IMR-90 (cell line): ENCODE data around the gene SREK1. TPM values are rescaled to one million over a fixed set of nuclear protein-coding genes. Genes with fewer than 3 reads are reported as not detected.

Source experiments
- ATAC-seq: fragments of 200-7000 bp; cut with Tn5 transposase; 2 replicates; pipeline ENCODE4 v1.9.1; 2020; ENCODE audit warnings: low read depth, mild to moderate bottlenecking, moderate library complexity
- BruUV-seq: library from RNA; stranded (reverse); fragments of 400-500 nt; replicated peaks from 2 replicates; lab custom pipeline; 2021; lab: Mats Ljungman, UMichigan
- CTCF ChIA-PET: fragments of 300-600 bp; formaldehyde crosslinking; extraction: SDS; loops from one replicate; lab custom pipeline; 2021; ENCODE audit warnings: antibody characterized with exemption; lab: Yijun Ruan, JAX
- POLR2A ChIA-PET: fragments of 300-600 bp; sonication (Branson Sonifier 250); formaldehyde crosslinking; loops from one replicate; lab custom pipeline; 2022; ENCODE audit warnings: antibody characterized with exemption; ENCODE audit not compliant: unreplicated experiment; lab: Charles Lee
- DNase-seq: peaks from one replicate; pipeline ENCODE4 v3.0.0; 2013
- H2AFZ ChIP-seq: replicated peaks from 2 replicates; pipeline ENCODE3; 2013; ENCODE audit warnings: low read length, mild to moderate bottlenecking; ENCODE audit not compliant: poor library complexity
- H2AK5ac ChIP-seq: 2 replicates; pipeline ENCODE4 v1.6.1; 2013; ENCODE audit warnings: low read depth, low read length, inconsistent platforms
- H2AK9ac ChIP-seq: replicated peaks from 2 replicates; pipeline ENCODE3; 2013; ENCODE audit warnings: mild to moderate bottlenecking, low read depth, low read length, moderate library complexity; ENCODE audit not compliant: poor library complexity
- H2BK120ac ChIP-seq: 2 replicates; pipeline ENCODE4 v1.6.1; 2013; ENCODE audit warnings: low read depth, low read length, inconsistent platforms
- H2BK15ac ChIP-seq: 3 replicates; pipeline ENCODE4 v1.6.1; 2013; ENCODE audit warnings: low read depth, low read length, inconsistent platforms
- H2BK20ac ChIP-seq: 2 replicates; pipeline ENCODE4 v1.6.1; 2013; ENCODE audit warnings: low read depth, mild to moderate bottlenecking, inconsistent platforms, low read length, moderate library complexity
- H2BK5ac ChIP-seq: 2 replicates; pipeline ENCODE4 v1.6.1; 2013; ENCODE audit warnings: mild to moderate bottlenecking, low read depth, low read length, inconsistent platforms; ENCODE audit not compliant: poor library complexity, severe bottlenecking
- H3K14ac ChIP-seq: replicated peaks from 2 replicates; pipeline ENCODE4 v1.6.1; 2013; ENCODE audit warnings: low read depth, low read length, inconsistent platforms
- H3K18ac ChIP-seq: 2 replicates; pipeline ENCODE4 v1.6.1; 2013; ENCODE audit warnings: low read depth, low read length, control low read depth
- H3K23ac ChIP-seq: 2 replicates; pipeline ENCODE4 v1.6.1; 2013; ENCODE audit warnings: low read depth, low read length, inconsistent platforms
- H3K27ac ChIP-seq: 2 replicates; pipeline ENCODE4 v1.5.1; 2013; ENCODE audit warnings: mild to moderate bottlenecking, control low read depth, low read length; ENCODE audit not compliant: insufficient read depth
- H3K27me3 ChIP-seq: 2 replicates; pipeline ENCODE4 v1.6.1; 2013; ENCODE audit warnings: low read length; ENCODE audit not compliant: control insufficient read depth, insufficient read depth
- H3K36me3 ChIP-seq: 2 replicates; pipeline ENCODE4 v1.6.1; 2013; ENCODE audit warnings: low read length, mixed read lengths; ENCODE audit not compliant: control insufficient read depth, insufficient read depth
- H3K4ac ChIP-seq: 2 replicates; pipeline ENCODE4 v1.6.1; 2013; ENCODE audit warnings: low read depth, low read length, inconsistent platforms
- H3K4me1 ChIP-seq: 2 replicates; pipeline ENCODE4 v1.6.1; 2013; ENCODE audit warnings: low read length, mixed read lengths; ENCODE audit not compliant: control insufficient read depth, insufficient read depth
- H3K4me2 ChIP-seq: 2 replicates; pipeline ENCODE4 v1.6.1; 2013; ENCODE audit warnings: low read depth, mild to moderate bottlenecking, control low read depth, low read length, moderate library complexity
- H3K4me3 ChIP-seq: 2 replicates; pipeline ENCODE4 v1.5.1; 2013; ENCODE audit warnings: low read depth, mild to moderate bottlenecking, control low read depth, low read length, moderate library complexity; ENCODE audit not compliant: insufficient read depth
- H3K56ac ChIP-seq: 2 replicates; pipeline ENCODE4 v1.6.1; 2013; ENCODE audit warnings: low read length, inconsistent platforms; ENCODE audit not compliant: insufficient read depth; ENCODE audit errors: extremely low read depth
- H3K79me1 ChIP-seq, 2 experiments: 2 replicates each; pipeline ENCODE4 v1.6.1; 2013; ENCODE audit warnings: low read length in 2 of 2, inconsistent platforms in 1 of 2, low read depth in 1 of 2
- H3K9ac ChIP-seq: 2 replicates; pipeline ENCODE4 v1.6.1; 2013; ENCODE audit warnings: low read depth, low read length, control low read depth
- H3K9me1 ChIP-seq: 2 replicates; pipeline ENCODE4 v1.6.1; 2013; ENCODE audit warnings: low read length, inconsistent platforms; ENCODE audit not compliant: insufficient read depth
- H3K9me3 ChIP-seq: 2 replicates; pipeline ENCODE4 v1.6.1; 2013; ENCODE audit warnings: low read length; ENCODE audit not compliant: control insufficient read depth, insufficient read depth
- H4K20me1 ChIP-seq: 2 replicates; pipeline ENCODE4 v1.6.1; 2013; ENCODE audit warnings: low read length, inconsistent platforms; ENCODE audit not compliant: insufficient read depth
- H4K5ac ChIP-seq: 2 replicates; pipeline ENCODE4 v1.6.1; 2013; ENCODE audit warnings: mild to moderate bottlenecking, low read depth, low read length, control low read depth
- H4K8ac ChIP-seq, 2 experiments: 2 replicates each; pipeline ENCODE4 v1.6.1; 2013; ENCODE audit warnings: low read depth in 2 of 2, low read length in 2 of 2, control low read depth in 1 of 2, inconsistent platforms in 1 of 2
- H4K91ac ChIP-seq: 2 replicates; pipeline ENCODE4 v1.6.1; 2013; ENCODE audit warnings: low read depth, low read length, inconsistent platforms; ENCODE audit not compliant: insufficient read depth
- BHLHE40 ChIP-seq: fragments of 150-350 bp; IDR thresholded peaks from 2 replicates; pipeline ENCODE4 v1.6.1; 2016; ENCODE audit warnings: mild to moderate bottlenecking, low read depth, low read length
- CHD1 ChIP-seq: IDR thresholded peaks from 2 replicates; pipeline ENCODE4 v1.6.1; 2012; ENCODE audit warnings: low read depth, low read length, improper control_type of control experiment
- FOS ChIP-seq: fragments of 150-350 bp; IDR thresholded peaks from 2 replicates; pipeline ENCODE4 v1.6.1; 2016; ENCODE audit warnings: low read depth, low read length
- MAFK ChIP-seq: IDR thresholded peaks from 2 replicates; pipeline ENCODE4 v1.6.1; 2012; ENCODE audit warnings: low read depth, low read length, improper control_type of control experiment
- MAZ ChIP-seq: IDR thresholded peaks from 2 replicates; pipeline ENCODE4 v1.6.1; 2012; ENCODE audit warnings: low read depth, mild to moderate bottlenecking, low read length, improper control_type of control experiment, moderate library complexity, borderline replicate concordance
- MXI1 ChIP-seq: IDR thresholded peaks from 2 replicates; pipeline ENCODE4 v1.6.1; 2012; ENCODE audit warnings: low read depth, mild to moderate bottlenecking, low read length, moderate library complexity, borderline replicate concordance
- NFE2L2 ChIP-seq: fragments of 150-350 bp; IDR thresholded peaks from 2 replicates; pipeline ENCODE4 v1.6.1; 2016; ENCODE audit warnings: low read depth, mild to moderate bottlenecking, low read length
- RAD21 ChIP-seq: IDR thresholded peaks from 2 replicates; pipeline ENCODE4 v1.6.1; 2012; ENCODE audit warnings: low read length, improper control_type of control experiment
- RCOR1 ChIP-seq: IDR thresholded peaks from 2 replicates; pipeline ENCODE4 v1.6.1; 2012; ENCODE audit warnings: mild to moderate bottlenecking, low read length, improper control_type of control experiment; ENCODE audit not compliant: insufficient replicate concordance
- RFX5 ChIP-seq: IDR thresholded peaks from 2 replicates; pipeline ENCODE4 v1.8.0; 2012; ENCODE audit warnings: low read depth, mild to moderate bottlenecking, low read length, moderate library complexity
- SMC3 ChIP-seq: fragments of 150-350 bp; IDR thresholded peaks from 2 replicates; pipeline ENCODE4 v1.6.1; 2016; ENCODE audit warnings: low read depth, mild to moderate bottlenecking, antibody characterized with exemption, low read length, moderate library complexity
- WGBS, 2 experiments: methylation state at CpG; one replicate each; pipeline versions ENCODE4 v1.1.5 to v1.1.7; 2013; ENCODE audit warnings: missing lambda C conversion rate in 2 of 2; ENCODE audit not compliant: insufficient read length in 1 of 2; ENCODE audit errors: extremely low coverage in 2 of 2; 5-methylcytosine and 5-hydroxymethylcytosine counted together
- dilution Hi-C: fragments of 300-500 bp; cut with HindIII; formaldehyde crosslinking; loops from one replicate; pipeline ENCODE4 v1.14.3; 2018; ENCODE audit warnings: low sequenced_read_pairs; ENCODE audit not compliant: unreplicated experiment
- in situ Hi-C: fragments of 300-500 bp; cut with MboI; formaldehyde crosslinking; loops from 3 replicates; pipeline ENCODE4 v1.14.3; 2019; ENCODE audit warnings: low sequenced_read_pairs, inconsistent platforms, mixed read lengths
- intact Hi-C: fragments of 100-400 bp; cut with micrococcal nuclease; formaldehyde crosslinking; loops from 2 replicates; pipeline ENCODE4 v1.10.0; 2022
- polyA plus RNA-seq, 3 experiments: library from polyadenylated mRNA; depleted of rRNA; stranded (reverse); fragments of >200 nt; gene quantifications; 2 replicates each; pipeline ENCODE4 v1.2.3, GENCODE V29; 2012; ENCODE audit warnings: low replicate concordance in 1 of 3
- total RNA-seq: library from RNA; depleted of rRNA; stranded (reverse); fragments of >200 nt; gene quantifications from 2 replicates; pipeline ENCODE4 v1.2.3, GENCODE V29; 2012
- TF ChIP-seq, protein P1 (sequence below): fragments of 150-350 bp; IDR thresholded peaks from 2 replicates; pipeline ENCODE4 v1.6.1; 2016; ENCODE audit warnings: low read depth, mild to moderate bottlenecking, low read length, moderate library complexity, borderline replicate concordance
- TF ChIP-seq, protein P2 (sequence below): conservative IDR thresholded peaks from 2 replicates; pipeline ENCODE4 v1.5.1; 2012; ENCODE audit warnings: mild to moderate bottlenecking, low read depth, low read length, improper control_type of control experiment
- TF ChIP-seq, protein P3 (sequence below): fragments of 150-350 bp; IDR thresholded peaks from 2 replicates; pipeline ENCODE4 v1.6.1; 2017; ENCODE audit warnings: mild to moderate bottlenecking, antibody characterized with exemption, low read length, low read depth

The SREK1 gene
- total and polyA plus RNA-seq, 2 of the 4 experiments (the other 2 are of a cell fraction), result 23.0 to 36.2 TPM

DNA sequence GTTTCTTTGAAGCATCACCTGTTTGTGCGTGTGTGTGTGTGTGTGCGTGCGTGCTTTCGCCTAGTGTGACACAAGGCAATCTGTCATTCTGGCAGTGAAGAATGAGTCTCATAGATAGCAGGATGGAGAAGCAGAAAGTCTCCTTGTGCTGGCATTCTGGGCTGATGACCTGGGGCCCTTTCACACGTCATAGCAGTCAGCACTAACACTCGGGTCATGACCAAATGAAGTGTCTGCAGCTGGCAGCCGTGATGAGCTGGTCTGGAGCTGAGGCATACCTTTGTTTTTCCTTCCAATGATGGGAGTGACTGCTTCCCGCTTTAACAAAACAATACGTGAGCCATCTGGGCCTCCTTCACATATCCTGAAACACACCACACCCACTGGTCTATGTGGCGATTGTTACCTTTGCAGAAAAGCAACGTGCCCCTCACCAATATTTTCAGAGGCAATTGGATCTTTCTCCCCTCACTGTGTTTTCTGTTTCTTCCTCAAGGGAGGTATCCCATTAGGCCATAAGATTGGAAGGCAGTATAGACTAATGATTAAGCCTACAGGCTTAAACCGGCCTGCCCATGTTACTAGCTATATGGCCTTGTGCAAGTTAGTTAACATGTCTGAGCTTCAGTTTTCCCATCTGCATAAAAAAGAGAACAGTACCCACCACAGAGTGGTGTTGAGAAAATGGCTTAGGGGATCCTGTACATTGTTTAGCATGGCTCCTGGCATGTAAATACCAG, 88.8 kb downstream of the SREK1 start:
- peak; percentile 37; the same call in 1 of the 2 replicates for ATAC-seq
- DNase-seq, result peak; percentile 55

More for the DNA sequence above, 88.8 kb downstream of the SREK1 start:
- Histone ChIP-seq H4K20me1 (no peaks in the 10 kb centered on the region), H3K4me1 (no peaks in the 10 kb centered on the region), H3K9me1 (0 out of 2 replicates have a peak, but pooled peaks cover 6% of the 10 kb centered on the region), H2BK20ac (no peak overlapping the region), H2BK120ac (no peak overlapping the region), H3K14ac (no peak overlapping the region), H3K4me2 (no peak overlapping the region), H2BK5ac (no peak overlapping the region), H4K5ac (no peak overlapping the region), H2AK9ac (no peak overlapping the region), H3K18ac (no peak overlapping the region), H4K8ac (no peak overlapping the region), H2AFZ (peak overlapping the region; percentile 34), H3K56ac (no peak overlapping the region), H3K27ac (no peak overlapping the region), H3K79me1 (no peaks in the 10 kb centered on the region), H2AK5ac (no peak overlapping the region), H4K91ac (no peak overlapping the region), H3K36me3 (no peaks in the 10 kb centered on the region), H3K27me3 (peaks cover 6% of the 10 kb centered on the region), H3K4ac (no peak overlapping the region), H3K9ac (no peak overlapping the region), H2BK15ac (no peak overlapping the region), H3K23ac (no peak overlapping the region), H3K4me3 (no peak overlapping the region), H3K9me3 (no peaks in the 10 kb centered on the region)
- no peak for TF ChIP-seq SMC3
- no peak for TF ChIP-seq NFE2L2
- TF ChIP-seq MAZ, result no peak
- TF ChIP-seq, protein P1, sequence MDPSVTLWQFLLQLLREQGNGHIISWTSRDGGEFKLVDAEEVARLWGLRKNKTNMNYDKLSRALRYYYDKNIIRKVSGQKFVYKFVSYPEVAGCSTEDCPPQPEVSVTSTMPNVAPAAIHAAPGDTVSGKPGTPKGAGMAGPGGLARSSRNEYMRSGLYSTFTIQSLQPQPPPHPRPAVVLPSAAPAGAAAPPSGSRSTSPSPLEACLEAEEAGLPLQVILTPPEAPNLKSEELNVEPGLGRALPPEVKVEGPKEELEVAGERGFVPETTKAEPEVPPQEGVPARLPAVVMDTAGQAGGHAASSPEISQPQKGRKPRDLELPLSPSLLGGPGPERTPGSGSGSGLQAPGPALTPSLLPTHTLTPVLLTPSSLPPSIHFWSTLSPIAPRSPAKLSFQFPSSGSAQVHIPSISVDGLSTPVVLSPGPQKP, result no peak
- no peak for TF ChIP-seq CHD1
- TF ChIP-seq, protein P2, sequence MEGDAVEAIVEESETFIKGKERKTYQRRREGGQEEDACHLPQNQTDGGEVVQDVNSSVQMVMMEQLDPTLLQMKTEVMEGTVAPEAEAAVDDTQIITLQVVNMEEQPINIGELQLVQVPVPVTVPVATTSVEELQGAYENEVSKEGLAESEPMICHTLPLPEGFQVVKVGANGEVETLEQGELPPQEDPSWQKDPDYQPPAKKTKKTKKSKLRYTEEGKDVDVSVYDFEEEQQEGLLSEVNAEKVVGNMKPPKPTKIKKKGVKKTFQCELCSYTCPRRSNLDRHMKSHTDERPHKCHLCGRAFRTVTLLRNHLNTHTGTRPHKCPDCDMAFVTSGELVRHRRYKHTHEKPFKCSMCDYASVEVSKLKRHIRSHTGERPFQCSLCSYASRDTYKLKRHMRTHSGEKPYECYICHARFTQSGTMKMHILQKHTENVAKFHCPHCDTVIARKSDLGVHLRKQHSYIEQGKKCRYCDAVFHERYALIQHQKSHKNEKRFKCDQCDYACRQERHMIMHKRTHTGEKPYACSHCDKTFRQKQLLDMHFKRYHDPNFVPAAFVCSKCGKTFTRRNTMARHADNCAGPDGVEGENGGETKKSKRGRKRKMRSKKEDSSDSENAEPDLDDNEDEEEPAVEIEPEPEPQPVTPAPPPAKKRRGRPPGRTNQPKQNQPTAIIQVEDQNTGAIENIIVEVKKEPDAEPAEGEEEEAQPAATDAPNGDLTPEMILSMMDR, result no peak
- TF ChIP-seq MAFK, result no peak
- TF ChIP-seq RAD21, result no peak
- no peak for TF ChIP-seq MXI1
- no peak for TF ChIP-seq BHLHE40
- no peak for TF ChIP-seq RCOR1
- TF ChIP-seq, protein P3, sequence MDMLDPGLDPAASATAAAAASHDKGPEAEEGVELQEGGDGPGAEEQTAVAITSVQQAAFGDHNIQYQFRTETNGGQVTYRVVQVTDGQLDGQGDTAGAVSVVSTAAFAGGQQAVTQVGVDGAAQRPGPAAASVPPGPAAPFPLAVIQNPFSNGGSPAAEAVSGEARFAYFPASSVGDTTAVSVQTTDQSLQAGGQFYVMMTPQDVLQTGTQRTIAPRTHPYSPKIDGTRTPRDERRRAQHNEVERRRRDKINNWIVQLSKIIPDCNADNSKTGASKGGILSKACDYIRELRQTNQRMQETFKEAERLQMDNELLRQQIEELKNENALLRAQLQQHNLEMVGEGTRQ, result no peak
- TF ChIP-seq FOS, result no peak
- no peak for TF ChIP-seq RFX5
- intact Hi-C loops (no loop called here), dilution Hi-C loops (no loop called here), in situ Hi-C loops (no loop called here)
- WGBS, 2 experiments, result 29% methylated on average over 4 of the region's 12 CpGs; no CpG with 5 or more reads in 1 of the 2 experiments
- ChIA-PET CTCF (interaction anchor here (1.3 kb wide), 1 partner anchor 9 kb away, joined by 3 read pairs; no protein-coding TSS in a partner anchor), POLR2A (no interaction called here)
- BruUV-seq, result no TSS peak
